Breast epithelium (tissue), 4 donors: ENCODE measurements around the gene MTURN. TPM values are rescaled to one million over a fixed set of nuclear protein-coding genes. Genes with fewer than 3 reads are reported as not detected.

ENCODE experiments used
- DNase-seq, 2 donors: peaks; one replicate each; pipeline ENCODE4 v3.0.0-alpha.2; 2019; ENCODE audit warnings: low spot score in 2 of 2
- H3K27ac ChIP-seq, 2 donors: fragments of 200-600 bp; sonication (generic) in 1 of 2; one replicate each; pipeline ENCODE4 v1.5.1; 2016 to 2019; ENCODE audit warnings: mild to moderate bottlenecking in 1 of 2
- H3K27me3 ChIP-seq, 2 donors: fragments of 200-600 bp; sonication (generic) in 1 of 2; one replicate each; pipeline versions ENCODE4 v1.5.1 to v1.6.0; 2017 to 2019; ENCODE audit warnings: control low read depth in 1 of 2, mild to moderate bottlenecking in 1 of 2
- H3K36me3 ChIP-seq: fragments of 200-600 bp; one replicate; pipeline ENCODE4 v1.5.1; 2019
- H3K4me1 ChIP-seq, 2 donors: fragments of 200-600 bp; sonication (generic); one replicate each; pipeline ENCODE4 v1.5.1; 2016 to 2019; ENCODE audit warnings: control low read depth in 1 of 2
- H3K4me3 ChIP-seq, 3 donors: fragments of 200-600 bp; sonication (generic); 1 replicate in 2 of 3; 2 replicates in 1 of 3; pipeline ENCODE4 v1.5.1; 2016 to 2019; ENCODE audit warnings: mild to moderate bottlenecking in 3 of 3, moderate library complexity in 2 of 3
- H3K9me3 ChIP-seq, 2 donors: fragments of 200-600 bp; sonication (generic) in 1 of 2; one replicate each; pipeline ENCODE4 v1.5.1; 2016 to 2019; ENCODE audit warnings: control low read depth in 1 of 2
- CTCF ChIP-seq, 3 donors: fragments of 450-650 bp; IDR thresholded peaks; one replicate each; pipeline ENCODE4 v1.5.1; 2016 to 2017; ENCODE audit warnings: antibody characterized with exemption in 3 of 3, mild to moderate bottlenecking in 3 of 3, moderate library complexity in 3 of 3
- POLR2A ChIP-seq: fragments of 450-650 bp; IDR thresholded peaks from one replicate; pipeline ENCODE4 v1.6.1; 2016; ENCODE audit warnings: antibody characterized with exemption, mild to moderate bottlenecking, moderate library complexity
- POLR2AphosphoS5 ChIP-seq, 3 donors: sonication (generic); formaldehyde crosslinking; IDR thresholded peaks; one replicate each; pipeline ENCODE4 v1.6.1; 2017; ENCODE audit warnings: antibody characterized with exemption in 3 of 3
- intact Hi-C: fragments of 100-400 bp; cut with DNase I; formaldehyde crosslinking; loops from one replicate; pipeline ENCODE4 v1.15.1; 2023; ENCODE audit warnings: low total_unique reads
- total RNA-seq, 3 donors: library from RNA; depleted of rRNA; stranded (reverse); fragments of >200 nt; gene quantifications; one replicate each; pipeline ENCODE4 v1.1.0, GENCODE V29; 2016

MTURN gene
- total RNA-seq, 3 donors from 2014 or later, result 56.0 to 199 (median 62.5) TPM

DNA sequence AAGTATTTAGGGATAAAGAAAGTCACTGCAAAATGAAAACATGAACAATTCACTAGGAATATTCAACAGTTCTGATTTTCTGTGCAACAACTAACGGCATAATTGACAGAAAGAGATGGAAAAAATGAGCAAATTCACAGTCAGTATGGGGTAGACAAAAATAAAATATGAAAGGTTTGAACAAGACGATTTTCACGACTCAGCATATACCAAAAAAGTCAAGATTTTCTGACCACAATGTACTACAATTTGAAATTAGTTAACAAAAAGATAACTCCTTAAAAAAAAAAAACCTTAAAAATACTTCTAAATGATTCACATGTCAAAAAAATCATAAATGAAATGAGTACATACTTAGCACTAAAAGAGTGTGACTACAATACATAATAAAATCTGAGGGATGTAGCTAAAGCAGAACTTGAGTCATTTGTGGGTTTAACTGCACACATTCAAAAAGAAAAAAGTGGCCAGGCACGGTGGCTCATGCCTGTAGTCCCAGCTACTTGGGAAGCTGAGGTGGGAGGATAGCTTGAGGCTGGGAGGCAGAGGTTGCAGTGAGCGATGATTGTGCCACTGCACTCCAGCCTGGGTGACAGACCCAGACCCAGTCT lies 22.6 kb upstream of the MTURN start:
- intact Hi-C loops, result no loop called here
- TF ChIP-seq POLR2A (no peak), POLR2AphosphoS5 (IDR thresholded peaks at IDR 0.05) (no peak), CTCF (IDR thresholded peaks at IDR 0.05) (no peak)
- no peak for DNase-seq
- Histone ChIP-seq H3K27me3 (no peaks in the 10 kb centered on the region), H3K36me3 (peaks cover under 1% of the 10 kb centered on the region), H3K27ac (no peak overlapping the region), H3K9me3 (peaks cover 3 to 12% of the 10 kb centered on the region in 2 donors), H3K4me3 (no peak overlapping the region), H3K4me1 (no peaks in the 10 kb centered on the region)

DNA sequence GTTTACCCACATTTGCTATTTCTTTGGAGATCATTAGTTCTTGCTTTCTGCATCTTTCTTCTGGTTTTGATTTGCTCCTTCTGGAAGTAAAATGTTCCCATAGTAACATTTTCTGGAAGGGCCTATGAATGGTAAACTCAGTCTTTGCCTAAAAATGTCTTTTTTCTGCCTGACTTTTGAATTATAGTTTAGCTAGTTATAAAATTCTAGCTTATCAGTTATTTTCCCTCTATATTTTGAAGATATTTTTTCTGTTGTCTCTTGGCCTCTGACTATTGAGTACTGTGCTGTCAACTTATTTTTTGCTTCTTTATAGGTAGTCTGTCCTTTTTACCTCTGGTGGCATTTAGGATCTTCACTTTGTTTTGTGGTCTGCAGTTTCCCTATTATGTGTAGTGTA lies 21.6 kb upstream of the MTURN start:
- no peak for DNase-seq
- no peak overlapping the region for H3K4me3 ChIP-seq
- H3K4me1 ChIP-seq, result no peaks in the 10 kb centered on the region
- H3K36me3 ChIP-seq, result no peaks in the 10 kb centered on the region
- intact Hi-C loops, result no loop called here
- no peak overlapping the region for H3K27ac ChIP-seq
- no peaks in the 10 kb centered on the region for H3K27me3 ChIP-seq
- H3K9me3 ChIP-seq, result peaks cover 3 to 12% of the 10 kb centered on the region in 2 donors
- TF ChIP-seq POLR2A (no peak), CTCF (IDR thresholded peaks at IDR 0.05) (no peak), POLR2AphosphoS5 (IDR thresholded peaks at IDR 0.05) (no peak)

DNA sequence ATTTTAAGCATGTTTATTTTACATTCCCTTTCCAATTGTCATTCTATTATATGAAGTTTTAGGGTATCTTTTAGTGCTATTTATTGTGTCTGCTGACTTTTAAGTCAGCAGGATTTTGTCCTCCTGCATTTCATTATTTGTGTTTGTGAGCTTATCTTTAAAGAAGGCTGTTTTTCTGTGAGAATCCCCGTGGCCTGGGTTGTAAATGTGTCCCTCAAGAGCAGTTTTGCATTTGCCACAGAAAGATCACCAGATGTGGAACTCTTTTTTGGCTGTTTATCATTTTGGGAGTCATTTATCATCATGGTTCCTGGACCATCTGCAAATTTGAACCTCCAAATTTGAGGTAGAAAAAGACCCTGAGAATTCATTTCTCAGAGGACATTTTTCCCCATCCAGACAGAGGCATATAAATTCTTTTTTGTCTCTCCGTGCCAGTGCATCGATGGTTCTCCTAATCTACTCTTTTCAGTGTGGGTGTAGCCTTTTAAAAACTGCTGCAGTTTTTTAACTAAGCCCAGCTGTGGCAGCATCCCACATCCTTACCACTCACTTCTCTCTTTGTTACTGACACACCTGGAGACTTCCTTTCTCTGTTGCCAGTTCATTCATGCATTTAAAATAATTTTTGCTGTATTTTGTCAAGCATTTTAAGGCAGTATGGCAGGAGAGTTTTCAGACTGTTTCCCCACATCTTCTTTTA lies 20.1 kb upstream of the MTURN start:
- no peak for DNase-seq
- Histone ChIP-seq H3K27ac (no peak overlapping the region), H3K36me3 (no peaks in the 10 kb centered on the region), H3K9me3 (peaks cover 3 to 12% of the 10 kb centered on the region in 2 donors), H3K4me3 (no peak overlapping the region), H3K27me3 (no peaks in the 10 kb centered on the region), H3K4me1 (no peaks in the 10 kb centered on the region)
- intact Hi-C loops, result no loop called here
- TF ChIP-seq POLR2AphosphoS5 (IDR thresholded peaks at IDR 0.05) (no peak), POLR2A (no peak), CTCF (IDR thresholded peaks at IDR 0.05) (no peak)

DNA sequence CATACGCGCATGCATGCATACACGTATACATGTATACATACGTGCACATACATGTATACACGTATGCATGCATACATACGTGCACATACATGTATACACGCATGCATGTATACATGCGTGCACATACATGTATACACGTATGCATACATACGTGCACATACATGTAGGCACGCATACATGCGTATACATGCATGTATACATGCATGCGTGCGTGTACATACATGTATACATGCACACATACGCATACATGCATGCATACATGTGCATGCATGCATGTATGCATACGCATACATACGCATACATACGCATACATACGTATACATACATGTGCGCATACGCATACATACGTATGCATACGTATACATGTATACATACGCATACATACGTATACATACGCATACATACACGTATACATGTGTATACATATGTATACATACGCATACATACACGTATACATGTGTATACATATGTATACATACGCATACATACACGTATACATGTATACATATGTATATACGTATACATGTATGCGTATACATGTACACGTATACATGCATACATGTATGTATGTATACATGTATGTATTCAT lies 19.0 kb upstream of the MTURN start:
- Histone ChIP-seq H3K9me3 (peaks cover 3 to 12% of the 10 kb centered on the region in 2 donors), H3K27me3 (no peaks in the 10 kb centered on the region), H3K27ac (no peak overlapping the region), H3K4me1 (no peaks in the 10 kb centered on the region), H3K36me3 (no peaks in the 10 kb centered on the region), H3K4me3 (no peak overlapping the region)
- intact Hi-C loops, result no loop called here
- no peak for DNase-seq
- TF ChIP-seq POLR2A, result no peak
- TF ChIP-seq CTCF (IDR thresholded peaks at IDR 0.05), result no peak
- TF ChIP-seq POLR2AphosphoS5 (IDR thresholded peaks at IDR 0.05), result no peak

DNA sequence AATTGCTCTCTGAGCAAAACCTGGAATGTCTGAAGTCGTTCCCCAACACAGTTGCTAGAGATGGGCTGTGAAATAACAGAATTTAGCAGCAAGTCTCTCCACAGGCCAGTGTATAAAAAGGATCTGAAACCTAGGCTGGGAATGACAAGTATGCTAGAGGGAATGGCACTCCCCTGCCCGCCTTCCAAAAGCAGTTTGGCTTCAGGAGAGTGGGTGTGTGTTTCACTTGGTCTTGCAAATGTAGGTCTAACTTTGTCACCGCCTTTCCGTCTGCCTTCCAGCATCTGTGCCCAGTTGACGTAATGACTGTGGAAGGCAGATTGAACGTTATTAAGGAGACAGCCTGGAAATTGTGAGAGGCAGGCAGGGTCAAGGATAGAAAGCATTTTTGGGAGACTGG lies 18.0 kb upstream of the MTURN start:
- no peak for DNase-seq
- Histone ChIP-seq H3K9me3 (peaks cover 3 to 12% of the 10 kb centered on the region in 2 donors), H3K36me3 (no peaks in the 10 kb centered on the region), H3K4me3 (no peak overlapping the region), H3K27ac (no peak overlapping the region), H3K4me1 (no peaks in the 10 kb centered on the region), H3K27me3 (no peaks in the 10 kb centered on the region)
- TF ChIP-seq POLR2A (no peak), CTCF (IDR thresholded peaks at IDR 0.05) (no peak), POLR2AphosphoS5 (IDR thresholded peaks at IDR 0.05) (no peak)
- intact Hi-C loops, result no loop called here
